CD1c-positive myeloid dendritic cell (primary cell): Measurements from ENCODE around the gene LPGAT1.
"Not testable (repeated sequence)": the region's sequence is repeated elsewhere in the genome, so short reads cannot be mapped to it uniquely, and the experiment has no call there.

ENCODE experiments used
- DNase-seq: peaks from one replicate; pipeline ENCODE4 v3.0.0-alpha.2; 2016; ENCODE audit errors: extremely low spot score

The LPGAT1 gene

DNA sequence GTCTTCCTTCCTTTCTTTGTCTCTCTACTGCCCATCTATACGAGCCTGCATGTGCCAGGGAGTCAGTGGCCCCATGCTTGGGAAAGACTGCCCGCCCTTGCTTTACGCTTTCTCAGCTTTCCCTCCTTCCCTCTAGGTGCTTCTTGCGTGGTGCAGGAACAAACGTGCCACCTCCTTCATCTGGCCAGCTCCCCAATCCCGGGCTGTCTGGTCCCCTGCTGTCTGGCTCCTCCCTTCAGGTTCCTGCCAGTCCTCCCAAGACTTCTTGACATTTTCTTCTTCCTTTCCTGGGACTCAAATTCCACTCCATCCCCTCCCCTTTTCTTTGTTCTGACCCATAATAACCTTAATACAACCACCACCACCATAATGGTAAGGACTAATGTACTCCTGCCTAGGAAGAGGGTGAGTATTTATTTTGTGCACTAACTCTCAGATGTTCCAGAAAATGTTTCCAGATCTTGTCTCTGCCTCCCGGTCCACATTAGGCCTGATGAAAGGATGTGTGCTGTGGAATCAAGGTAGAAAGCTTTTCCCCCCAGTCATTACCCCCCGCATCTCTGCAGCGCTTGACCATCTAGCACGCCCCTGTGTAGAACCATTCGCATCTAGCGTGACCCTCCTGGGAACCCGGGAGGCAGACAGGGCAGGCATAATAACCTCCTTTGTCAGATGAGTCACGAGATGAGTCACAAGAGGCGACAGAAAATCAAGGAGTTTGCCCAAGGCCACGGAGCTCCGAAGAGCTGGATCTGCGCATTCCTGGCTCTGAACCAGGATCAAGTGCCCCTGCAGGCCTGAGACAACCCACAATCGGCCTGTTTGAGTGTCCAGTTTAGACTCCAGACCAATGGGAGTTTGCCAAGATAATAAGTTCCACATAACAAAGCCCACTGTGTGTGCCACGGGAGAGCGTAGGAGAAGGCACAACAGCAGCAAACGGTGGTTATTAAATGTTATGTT lies 95.1 kb downstream of the LPGAT1 start:
- no peak for DNase-seq

DNA sequence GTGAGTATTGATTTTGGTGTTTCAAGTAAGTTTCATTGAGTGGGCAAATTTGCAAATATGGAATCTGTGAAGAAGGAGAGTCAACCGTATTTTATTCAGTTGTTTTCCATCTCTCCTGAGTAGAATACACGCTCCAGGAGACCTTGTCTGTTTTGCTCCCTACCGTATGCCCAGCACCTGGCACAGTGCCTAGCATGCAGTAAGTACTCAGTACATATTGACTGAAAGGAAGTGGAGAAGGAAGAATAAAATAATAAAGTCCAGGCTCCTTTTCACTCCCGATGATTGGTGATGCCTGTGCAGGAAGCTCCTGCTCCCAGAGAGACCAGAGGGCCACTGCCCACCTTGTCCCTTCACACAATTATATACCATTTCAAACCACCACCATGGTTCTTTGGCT lies 95.8 kb downstream of the LPGAT1 start:
- no peak for DNase-seq

DNA sequence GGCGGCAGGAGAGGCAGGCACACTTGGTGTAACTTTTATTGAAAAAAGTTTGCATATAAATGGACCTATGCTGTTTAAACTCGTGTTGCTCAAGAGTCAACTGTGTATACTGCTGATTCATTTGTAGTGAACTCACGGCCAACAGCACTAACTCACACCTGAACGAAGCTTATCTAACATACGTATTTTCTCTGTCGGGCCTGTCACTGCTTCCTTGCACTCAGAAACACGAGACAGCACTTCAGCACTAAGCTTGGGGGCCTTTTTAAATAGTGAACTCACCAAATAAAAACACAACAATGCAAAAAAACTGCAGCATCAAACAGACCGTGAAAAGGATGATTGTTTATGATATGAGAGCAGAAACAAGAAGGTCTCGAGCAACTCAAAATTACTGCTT lies 96.2 kb downstream of the LPGAT1 start:
- DNase-seq, result no peak

DNA sequence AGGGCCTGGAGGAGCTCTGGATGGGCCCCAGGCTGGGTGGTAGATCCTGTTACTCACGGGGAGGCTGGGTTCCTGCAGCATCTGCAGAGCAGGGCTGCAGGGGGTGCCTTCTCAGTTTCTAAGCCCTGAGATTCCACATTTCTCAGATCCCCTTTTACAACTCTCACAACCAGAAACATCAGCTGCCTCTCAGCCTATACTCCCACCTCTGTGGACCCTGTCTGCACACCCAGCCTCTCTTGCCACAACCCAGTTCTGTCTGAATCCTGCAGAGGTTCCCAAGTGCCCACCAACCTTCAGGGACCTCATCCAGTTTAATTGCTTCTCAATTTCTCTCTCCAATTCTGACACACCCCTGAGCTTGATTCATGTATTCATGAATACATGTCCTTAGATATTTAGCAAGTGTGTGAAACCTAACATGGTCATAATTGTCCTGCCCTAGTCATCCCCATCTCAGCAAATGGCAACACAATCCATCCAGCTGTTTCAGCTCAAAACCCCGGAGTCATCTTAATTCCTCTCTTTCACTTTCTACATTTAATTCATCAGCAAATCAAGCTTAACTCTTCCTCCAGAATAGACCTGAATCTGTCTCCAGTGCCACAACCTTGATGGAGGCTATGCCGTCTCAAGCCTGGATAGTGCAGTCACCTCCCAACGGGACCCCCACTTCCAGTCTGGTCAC lies 98.1 kb downstream of the LPGAT1 start:
- peak; percentile 38 for DNase-seq

DNA sequence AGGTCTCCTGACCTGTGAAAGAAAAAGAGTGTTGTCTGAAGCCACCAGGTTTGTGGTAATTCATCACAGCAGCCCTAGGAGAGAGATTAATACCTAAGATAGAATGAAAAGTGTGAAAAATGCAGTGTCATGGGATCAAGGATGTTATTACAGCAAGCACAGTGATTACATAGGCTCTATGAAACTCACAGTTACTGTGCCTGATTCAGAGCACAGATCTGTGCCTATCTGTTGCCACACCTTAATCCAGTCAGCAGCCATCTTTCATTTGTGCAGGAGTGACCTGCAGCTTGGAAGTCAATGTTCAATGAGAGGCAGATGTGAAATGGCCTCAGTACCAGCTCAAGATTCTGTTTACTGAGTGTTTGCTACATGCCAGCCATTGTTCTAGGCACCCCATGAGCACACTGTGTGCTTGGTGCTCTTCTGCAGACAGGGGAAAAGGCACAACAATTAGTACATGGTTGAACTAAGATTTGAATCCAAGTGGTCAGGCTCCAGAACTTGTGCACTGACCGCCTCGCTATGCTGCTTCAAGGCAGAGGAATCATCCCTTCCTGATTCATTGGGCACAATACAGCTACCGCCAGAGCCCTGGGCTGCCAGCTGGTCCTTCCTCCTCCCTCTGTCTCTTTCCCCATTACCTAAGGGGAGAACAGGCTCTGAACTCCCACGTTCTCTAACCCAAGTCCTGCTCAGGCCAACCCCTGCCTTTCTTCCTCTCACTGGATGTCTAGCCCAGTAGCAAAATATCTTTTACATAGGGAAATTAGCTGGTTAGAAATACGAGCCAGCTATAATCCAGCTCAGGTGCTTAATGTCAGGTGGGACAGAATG lies 98.9 kb downstream of the LPGAT1 start:
- DNase-seq, result peak; percentile 7

DNA sequence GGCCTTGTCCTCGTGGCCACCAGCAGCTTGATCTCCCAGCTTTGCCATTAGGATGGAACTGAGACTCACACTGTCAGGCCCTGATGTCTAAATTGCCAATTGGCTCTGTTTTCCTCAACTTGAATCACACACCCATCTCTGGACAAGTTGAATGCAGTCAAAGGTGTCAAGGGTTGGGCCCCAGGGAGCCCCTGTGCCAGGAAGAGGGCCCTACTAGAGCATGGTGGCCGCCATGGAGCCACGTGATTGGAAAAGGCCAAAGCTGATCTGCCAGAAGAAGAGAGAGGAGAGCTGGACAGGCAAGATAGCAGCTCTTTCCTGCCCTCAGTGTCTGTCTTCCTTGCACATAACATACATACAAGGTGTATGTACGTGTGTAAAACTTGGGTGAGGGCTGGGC lies 100.2 kb downstream of the LPGAT1 start:
- no peak for DNase-seq

DNA sequence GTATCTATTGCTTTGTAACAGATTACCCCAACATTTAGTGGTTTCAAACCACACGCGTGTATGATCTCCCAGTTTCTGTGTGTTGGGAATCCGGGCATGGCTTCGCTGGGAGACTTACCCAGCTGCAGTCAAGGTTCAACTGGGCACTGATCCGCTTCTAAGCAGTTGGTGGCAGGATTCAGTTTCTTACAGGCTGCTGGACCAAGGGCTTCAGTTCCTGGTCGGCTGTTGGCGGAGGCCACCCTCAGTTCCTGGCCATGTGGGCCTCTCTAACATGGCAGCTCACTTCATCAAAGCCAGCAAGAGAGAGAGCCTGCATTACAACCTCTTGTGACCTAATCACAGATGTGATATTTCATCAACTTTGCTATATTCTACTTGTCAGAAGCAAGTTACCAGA lies 101.3 kb downstream of the LPGAT1 start:
- DNase-seq, result no peak

DNA sequence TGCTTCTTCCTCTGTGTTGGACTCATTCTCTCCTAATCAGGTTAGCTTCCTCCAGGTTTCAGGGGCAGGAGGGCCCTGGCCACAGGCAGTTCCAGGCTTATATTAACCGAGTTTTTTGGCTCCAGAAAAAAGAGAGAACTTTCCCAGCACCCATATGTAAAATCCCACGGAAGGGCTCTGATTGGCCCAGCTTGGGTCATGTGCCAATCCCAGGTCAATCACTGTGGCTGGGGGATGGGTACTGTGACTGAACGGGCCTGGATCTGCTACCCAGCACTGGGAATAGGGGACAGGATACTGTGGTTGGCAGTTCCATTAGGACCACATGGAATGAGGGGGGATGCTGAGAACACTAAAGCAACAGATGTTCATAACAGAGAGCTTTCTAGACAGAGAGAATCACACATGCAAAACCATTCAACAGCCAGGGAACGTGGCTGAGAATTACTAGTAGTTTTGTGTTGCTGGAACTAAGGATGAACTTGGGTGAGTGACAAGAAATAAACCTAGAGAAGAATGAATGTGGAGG lies 104.0 kb downstream of the LPGAT1 start:
- DNase-seq, result no peak

DNA sequence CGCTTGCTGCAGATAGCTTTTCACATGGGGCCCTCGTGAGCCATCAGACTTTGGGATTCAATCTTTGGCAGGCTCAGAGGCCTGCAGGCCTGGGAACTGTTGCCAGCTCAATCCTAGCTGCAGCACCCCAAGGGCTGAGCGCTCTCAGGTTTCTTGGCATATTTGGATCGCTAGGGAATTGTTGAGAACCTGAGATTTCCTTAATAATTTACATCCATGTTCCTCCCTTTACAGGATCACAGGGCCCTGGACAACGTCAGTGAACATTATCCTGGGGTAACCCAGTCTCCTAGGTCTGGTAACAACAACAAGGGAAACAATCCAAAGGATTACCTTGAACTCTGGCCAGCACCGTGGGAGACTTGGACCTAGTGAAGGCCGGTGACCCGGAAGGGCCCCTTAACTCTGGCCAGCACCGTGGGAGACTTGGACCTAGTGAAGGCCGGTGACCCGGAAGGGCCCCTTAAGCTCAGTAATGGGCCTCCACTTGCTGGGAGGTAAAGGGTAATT lies 105.8 kb downstream of the LPGAT1 start:
- DNase-seq, result no peak

DNA sequence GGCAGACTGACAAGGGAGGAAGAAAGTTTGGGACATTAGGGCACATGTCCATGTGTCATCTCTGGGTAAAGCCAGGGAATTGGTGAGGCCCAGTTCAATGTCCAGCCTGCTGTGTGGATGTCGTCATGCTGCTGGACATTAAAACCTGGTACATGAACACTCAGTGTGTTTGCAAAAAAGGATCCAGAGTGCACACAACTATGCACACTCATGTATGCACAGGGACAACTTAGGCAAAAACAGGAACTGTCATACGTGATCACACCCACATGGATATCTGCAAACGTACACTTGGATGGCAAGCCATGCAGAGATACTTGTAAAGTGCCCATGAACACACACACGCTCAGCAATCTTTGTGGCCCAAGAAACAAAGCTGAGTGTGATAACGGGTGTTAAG lies 107.3 kb downstream of the LPGAT1 start:
- DNase-seq, result peak; percentile 27

DNA sequence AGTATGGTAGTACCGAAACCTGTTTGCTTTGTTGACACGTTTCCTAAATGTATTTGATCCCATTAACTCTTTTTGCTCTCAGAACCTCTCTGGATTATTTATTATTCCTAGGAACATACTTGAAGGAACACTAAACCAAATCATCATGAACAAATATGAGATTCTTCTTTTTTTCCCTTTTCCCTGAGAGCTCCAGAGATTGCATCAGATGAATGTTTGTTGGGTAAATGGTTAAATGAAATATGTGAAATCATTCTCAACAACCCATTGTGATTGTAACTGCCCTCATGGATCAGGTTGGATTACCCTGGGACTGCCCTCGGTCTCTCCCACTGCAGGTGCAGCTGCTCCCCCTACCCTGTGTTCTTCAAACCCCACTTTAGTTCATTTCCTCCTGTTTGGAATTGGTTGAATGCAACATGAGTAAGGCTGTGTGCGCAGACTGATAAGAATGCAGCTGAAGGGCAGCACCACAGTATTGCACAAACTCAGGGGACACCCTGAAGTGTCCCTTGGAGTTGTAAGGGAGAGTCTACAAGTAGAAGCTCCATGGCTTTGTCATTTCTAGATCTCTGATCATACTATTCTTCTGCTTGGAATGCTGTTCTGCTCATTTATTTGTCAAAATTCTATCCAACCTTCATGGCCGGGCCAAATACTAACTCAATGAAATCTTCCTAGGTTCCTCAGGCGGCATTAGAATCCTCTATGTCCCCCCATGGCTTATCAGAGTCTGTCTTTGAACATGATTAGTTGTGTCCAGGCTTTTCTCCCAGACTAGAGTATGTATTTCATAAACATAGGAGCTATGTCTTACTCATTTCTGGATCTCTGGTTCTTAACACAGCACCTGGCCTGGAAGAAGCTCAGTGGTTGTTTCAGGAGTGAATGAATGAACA lies 108.0 kb downstream of the LPGAT1 start:
- DNase-seq, result no peak

DNA sequence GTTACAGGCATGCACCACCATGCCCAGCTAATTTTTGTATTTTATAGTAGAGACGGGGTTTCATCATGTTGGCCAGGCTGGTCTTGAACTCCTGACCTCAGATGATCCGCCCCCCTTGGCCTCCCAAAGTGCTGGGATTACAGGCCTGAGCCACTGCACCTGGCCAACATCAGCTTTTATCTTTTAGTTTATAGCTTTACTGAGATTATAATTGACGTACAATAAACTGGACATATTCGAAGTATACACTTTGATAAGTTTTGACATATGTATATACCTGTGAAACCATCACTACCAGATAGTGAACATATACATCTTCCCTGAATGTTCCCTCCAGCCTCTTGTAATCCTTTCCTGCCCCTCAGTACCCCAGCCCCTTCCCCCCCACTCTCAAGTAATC lies 114.0 kb downstream of the LPGAT1 start:
- not testable (repeated sequence) for DNase-seq

DNA sequence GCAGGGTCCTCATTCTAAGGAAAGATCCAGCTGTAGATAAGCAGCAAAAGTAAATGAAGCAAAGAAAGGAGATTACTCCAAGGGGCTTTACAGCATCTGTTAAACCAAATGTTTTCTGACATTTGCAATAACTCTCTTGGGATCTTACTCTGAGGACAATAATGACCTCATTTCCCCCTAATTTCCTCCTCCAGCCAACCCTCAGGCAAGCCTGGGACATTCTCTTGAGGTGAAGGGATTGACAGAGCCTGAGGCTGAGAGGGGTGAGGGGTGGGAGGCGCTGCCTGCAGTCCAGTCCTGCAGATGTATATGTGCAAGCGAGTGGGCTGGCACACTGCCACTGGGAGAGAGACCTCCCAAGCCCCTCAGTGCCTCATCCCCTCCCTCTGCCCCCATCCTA lies 114.6 kb downstream of the LPGAT1 start:
- no peak for DNase-seq

DNA sequence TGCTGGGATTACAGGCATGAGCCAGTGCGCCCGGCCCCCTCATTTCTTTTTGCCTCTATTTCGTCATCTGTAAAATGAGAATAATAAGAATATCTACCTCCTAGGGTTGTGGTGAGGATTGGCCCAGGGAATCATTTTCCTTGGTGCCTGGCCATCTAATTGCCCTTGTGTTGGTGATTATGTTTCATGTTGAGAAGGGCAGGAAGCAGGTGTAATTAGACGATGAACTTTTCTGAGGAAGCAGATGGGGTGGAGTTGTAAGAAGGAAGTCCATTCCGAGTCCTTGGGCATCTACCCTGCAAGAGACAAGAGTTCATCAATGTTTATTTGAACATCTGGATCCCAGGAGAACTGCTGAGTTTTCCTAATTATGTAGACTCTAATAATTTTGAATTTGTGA lies 116.4 kb downstream of the LPGAT1 start:
- no peak for DNase-seq

DNA sequence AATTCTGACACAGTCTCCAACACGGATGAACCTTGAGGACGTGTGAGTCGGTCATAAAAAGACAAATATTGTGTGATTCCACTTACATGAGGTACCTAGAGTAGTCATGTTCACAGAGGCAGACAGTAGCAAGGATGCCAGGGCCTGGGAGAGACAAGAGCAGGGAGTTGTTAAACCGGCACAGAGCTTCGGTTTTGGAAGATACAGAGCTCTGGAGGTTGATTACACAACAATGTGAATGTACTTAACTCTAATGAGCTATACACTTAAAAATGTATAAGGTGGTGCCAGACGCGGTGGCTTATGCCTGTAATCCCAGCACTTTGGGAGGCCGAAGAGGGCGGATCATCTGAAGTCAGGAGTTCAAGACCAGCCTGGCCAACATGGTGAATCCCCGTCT lies 117.3 kb downstream of the LPGAT1 start:
- no peak for DNase-seq

DNA sequence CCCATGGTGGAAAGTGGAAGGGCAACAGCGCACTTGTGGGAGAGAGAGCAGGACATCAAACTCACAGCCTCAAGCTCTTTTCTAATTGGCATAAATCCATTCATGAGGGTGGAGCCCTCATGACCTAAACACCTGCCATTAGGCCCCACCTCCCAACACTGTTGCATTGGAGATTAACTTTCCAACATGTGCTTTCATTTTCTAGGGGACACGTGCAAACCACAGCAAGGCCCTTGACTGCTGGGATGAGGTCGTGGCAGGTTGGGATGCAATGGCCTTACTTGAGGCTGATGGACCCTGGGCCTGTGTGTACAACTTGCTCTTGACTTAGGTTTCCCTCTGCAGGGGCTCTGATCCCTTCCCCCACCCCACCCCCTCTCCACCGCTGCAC lies 119.3 kb downstream of the LPGAT1 start:
- DNase-seq, result no peak

DNA sequence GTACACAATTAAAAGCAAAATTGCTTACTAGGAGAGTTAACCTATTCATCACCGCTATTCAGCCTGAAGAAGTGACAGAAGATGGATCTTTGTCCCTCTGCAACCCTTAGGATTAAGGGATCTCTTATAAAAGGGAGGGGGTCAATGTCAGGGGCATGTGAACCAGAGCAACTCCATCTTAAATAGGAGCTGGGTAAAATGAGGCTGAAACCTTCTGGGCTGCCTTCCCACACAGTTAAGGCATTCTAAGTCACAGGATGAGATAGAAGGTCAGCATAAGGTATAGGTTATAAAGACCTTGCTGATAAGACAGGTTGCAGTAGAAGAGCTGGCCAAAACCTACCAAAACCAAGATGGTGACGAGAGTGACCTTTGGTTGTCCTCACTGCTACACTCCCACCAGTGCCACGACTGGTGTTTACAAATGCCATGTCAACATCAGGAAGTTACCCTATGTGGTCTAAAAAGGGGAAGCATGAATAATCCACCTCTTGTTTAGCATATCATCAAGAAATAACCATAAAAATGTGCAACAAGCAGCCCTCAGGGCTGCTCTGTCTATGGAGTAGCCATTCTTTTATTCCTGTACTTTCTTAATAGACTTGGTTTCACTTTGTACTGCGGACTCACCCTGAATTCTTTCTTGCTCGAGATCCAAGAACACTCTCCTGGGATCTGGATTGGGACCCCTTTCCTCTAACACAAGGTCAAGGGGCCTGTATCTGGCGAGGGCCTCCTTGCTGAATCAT lies 119.8 kb downstream of the LPGAT1 start:
- DNase-seq, result peak; percentile 70

DNA sequence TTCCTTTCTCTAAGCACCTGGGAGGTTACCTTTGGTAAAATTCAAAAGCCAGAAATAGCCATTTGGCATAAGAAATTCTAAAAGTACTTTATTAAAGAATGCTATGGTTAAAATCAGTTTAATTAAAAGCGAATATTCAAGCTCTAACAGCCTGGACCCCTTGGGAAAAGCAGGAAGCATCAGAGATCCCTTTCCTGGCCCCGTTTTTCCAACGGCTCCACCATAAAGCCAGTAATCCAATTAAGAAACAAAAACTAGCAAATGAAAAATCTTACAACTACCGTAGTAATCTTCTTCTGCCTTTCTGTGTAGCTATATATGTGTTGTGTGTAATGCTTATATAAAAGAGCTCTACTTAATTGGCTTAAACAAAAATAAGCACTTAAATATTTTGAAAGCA lies 121.6 kb downstream of the LPGAT1 start:
- DNase-seq, result no peak

DNA sequence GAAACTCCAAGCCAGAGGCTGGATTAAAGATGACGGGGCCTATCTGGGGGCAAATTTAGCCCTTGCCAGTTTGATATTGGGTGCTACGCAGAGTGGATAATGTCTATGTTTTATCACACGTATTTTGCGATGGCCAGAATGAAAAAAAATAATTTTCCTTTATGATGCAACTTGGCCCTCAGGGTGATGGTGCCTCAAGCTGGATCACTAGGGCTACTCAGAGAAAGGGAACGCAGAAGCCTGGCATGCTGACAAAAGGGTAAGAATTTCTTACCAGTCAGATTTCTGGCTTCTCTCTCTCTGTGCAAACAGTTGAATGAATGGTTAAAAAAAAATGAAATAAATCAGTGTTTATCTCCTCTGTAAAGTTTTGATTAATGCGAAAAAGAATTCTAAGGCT lies 122.6 kb downstream of the LPGAT1 start:
- DNase-seq, result no peak

DNA sequence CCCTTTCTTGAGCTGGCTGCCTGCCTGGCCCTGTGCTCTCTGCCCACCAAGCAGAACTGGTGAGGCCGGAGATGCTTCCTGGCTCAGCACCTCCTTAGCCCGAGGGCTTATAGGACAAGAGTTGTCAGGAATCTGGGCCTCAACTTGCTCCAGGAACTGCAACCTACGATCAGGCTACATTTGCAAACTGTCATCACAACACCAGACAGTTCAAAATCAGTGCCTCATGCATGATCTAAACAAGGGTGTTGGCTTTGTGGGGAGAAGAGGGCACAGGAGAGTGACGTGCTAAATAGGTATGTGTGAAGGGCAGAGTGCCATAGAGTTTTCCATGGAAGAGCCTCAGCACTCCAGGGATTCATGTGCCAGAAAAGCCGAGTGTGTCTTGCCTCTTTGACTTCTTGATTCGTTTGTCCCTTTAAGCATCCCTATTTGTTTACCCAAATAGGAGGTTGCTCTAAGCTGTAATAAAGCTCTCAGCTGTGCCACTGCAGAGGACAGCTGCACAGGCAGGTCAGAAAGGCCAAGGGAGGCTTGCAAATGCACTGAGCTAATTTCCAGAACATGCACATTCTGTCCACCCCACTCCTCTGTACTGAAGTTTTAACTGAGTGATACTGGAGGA lies 125.0 kb downstream of the LPGAT1 start:
- no peak for DNase-seq
